Osteoblast (primary cell): Measurements from ENCODE around the gene ERMP1. TPM values are rescaled to one million over a fixed set of nuclear protein-coding genes. Genes with fewer than 3 reads are reported as not detected.

Experiments used
- DNase-seq: peaks from one replicate; pipeline ENCODE4 v3.0.0; 2011; ENCODE audit warnings: low spot score, mixed read lengths; ENCODE audit not compliant: insufficient read length; ENCODE audit errors: missing footprints
- H2AFZ ChIP-seq: 2 replicates; pipeline ENCODE4 v1.6.0; 2011; ENCODE audit warnings: mild to moderate bottlenecking, low read length
- H3K27ac ChIP-seq: 2 replicates; pipeline ENCODE4 v1.5.1; 2011; ENCODE audit warnings: mild to moderate bottlenecking, low read depth, low read length, moderate library complexity
- H3K27me3 ChIP-seq: 2 replicates; pipeline ENCODE4 v1.6.0; 2012; ENCODE audit warnings: mild to moderate bottlenecking, control low read depth, inconsistent platforms, low read length, moderate library complexity; ENCODE audit not compliant: insufficient read depth
- H3K36me3 ChIP-seq: 2 replicates; pipeline ENCODE4 v1.5.1; 2011; ENCODE audit warnings: mild to moderate bottlenecking, low read length, control low read depth, moderate library complexity; ENCODE audit not compliant: insufficient read depth
- H3K4me1 ChIP-seq: 2 replicates; pipeline ENCODE4 v1.5.1; 2011; ENCODE audit warnings: mild to moderate bottlenecking, low read length, control low read depth, moderate library complexity; ENCODE audit not compliant: insufficient read depth
- H3K4me2 ChIP-seq: 2 replicates; pipeline ENCODE4 v1.6.0; 2011; ENCODE audit warnings: mild to moderate bottlenecking, low read length; ENCODE audit not compliant: insufficient read depth
- H3K4me3 ChIP-seq: fragments of 200-600 bp; sonication (generic); 3 replicates; pipeline ENCODE4 v1.5.1; 2012; ENCODE audit warnings: mild to moderate bottlenecking, low read length, inconsistent platforms; ENCODE audit not compliant: insufficient read depth
- H3K79me2 ChIP-seq: 2 replicates; pipeline ENCODE4 v1.6.0; 2012; ENCODE audit warnings: mild to moderate bottlenecking, low read length, control low read depth, inconsistent platforms; ENCODE audit not compliant: insufficient read depth
- H3K9me3 ChIP-seq: 2 replicates; pipeline ENCODE4 v1.5.1; 2011; ENCODE audit warnings: low read depth, low read length, control low read depth
- H4K20me1 ChIP-seq: 2 replicates; pipeline ENCODE4 v1.6.0; 2012; ENCODE audit warnings: mild to moderate bottlenecking, low read length, control low read depth; ENCODE audit not compliant: insufficient read depth
- total RNA-seq: library from RNA; depleted of rRNA; stranded (reverse); fragments of >200 nt; gene quantifications from 2 replicates; pipeline ENCODE4 v1.2.3, GENCODE V29; 2012
- TF ChIP-seq, protein P1 (sequence below): IDR thresholded peaks from 2 replicates; pipeline ENCODE4 v1.5.1; 2011; ENCODE audit warnings: mild to moderate bottlenecking, low read depth, low read length, moderate library complexity; ENCODE audit errors: extremely low read depth

ERMP1 gene
- total RNA-seq, 1 donor, result 6.5 TPM

- H4K20me1 ChIP-seq, result no peaks in the 10 kb centered on the region
- DNase-seq, result no peak
- H3K4me1 ChIP-seq, result no peaks in the 10 kb centered on the region
- H3K27me3 ChIP-seq, result no peaks in the 10 kb centered on the region
- TF ChIP-seq, protein P1, sequence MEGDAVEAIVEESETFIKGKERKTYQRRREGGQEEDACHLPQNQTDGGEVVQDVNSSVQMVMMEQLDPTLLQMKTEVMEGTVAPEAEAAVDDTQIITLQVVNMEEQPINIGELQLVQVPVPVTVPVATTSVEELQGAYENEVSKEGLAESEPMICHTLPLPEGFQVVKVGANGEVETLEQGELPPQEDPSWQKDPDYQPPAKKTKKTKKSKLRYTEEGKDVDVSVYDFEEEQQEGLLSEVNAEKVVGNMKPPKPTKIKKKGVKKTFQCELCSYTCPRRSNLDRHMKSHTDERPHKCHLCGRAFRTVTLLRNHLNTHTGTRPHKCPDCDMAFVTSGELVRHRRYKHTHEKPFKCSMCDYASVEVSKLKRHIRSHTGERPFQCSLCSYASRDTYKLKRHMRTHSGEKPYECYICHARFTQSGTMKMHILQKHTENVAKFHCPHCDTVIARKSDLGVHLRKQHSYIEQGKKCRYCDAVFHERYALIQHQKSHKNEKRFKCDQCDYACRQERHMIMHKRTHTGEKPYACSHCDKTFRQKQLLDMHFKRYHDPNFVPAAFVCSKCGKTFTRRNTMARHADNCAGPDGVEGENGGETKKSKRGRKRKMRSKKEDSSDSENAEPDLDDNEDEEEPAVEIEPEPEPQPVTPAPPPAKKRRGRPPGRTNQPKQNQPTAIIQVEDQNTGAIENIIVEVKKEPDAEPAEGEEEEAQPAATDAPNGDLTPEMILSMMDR, result no peak
- no peaks in the 10 kb centered on the region for H3K79me2 ChIP-seq
- H2AFZ ChIP-seq, result no peak overlapping the region
- H3K9me3 ChIP-seq, result no peaks in the 10 kb centered on the region
- H3K36me3 ChIP-seq, result no peaks in the 10 kb centered on the region
- no peak overlapping the region for H3K4me2 ChIP-seq
- no peak overlapping the region for H3K27ac ChIP-seq
- H3K4me3 ChIP-seq, result no peak overlapping the region
Measured at GRCh38 chr9:5789489-5789888, 43.4 kb downstream of the ERMP1 start.

DNA sequence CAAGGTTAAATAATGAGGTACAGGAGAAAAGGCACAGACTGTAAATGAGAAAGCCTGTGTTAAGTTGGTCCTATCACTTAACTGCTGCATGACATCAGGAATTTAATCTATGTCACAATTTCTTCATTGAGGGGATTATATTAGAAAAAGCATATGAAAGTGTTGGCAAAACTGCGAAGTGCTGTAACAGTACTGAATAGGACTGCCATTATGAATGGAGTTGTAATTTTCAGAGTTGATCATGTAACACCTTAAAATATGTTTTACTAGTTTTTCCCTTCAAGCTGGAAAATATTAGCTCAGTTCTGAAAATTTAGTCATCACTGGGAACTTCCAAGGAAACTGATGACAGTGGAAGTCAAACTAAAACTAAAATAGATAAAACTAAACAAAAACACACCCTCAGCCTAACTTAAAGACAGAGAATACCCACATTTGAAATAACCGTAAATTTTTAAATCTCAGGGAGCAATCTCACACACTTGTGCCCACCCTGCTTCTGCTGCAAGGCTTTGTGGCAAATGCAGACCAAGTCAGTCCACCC, 45.1 kb downstream of the ERMP1 start:
- H2AFZ ChIP-seq, result no peak overlapping the region
- no peak overlapping the region for H3K4me3 ChIP-seq
- H3K4me1 ChIP-seq, result no peaks in the 10 kb centered on the region
- no peaks in the 10 kb centered on the region for H3K79me2 ChIP-seq
- no peaks in the 10 kb centered on the region for H3K36me3 ChIP-seq
- no peak overlapping the region for H3K4me2 ChIP-seq
- no peaks in the 10 kb centered on the region for H3K9me3 ChIP-seq
- peaks cover 2% of the 10 kb centered on the region for H4K20me1 ChIP-seq
- H3K27me3 ChIP-seq, result no peaks in the 10 kb centered on the region
- DNase-seq, result no peak
- no peak overlapping the region for H3K27ac ChIP-seq
- TF ChIP-seq, protein P1, result no peak

GRCh38 chr9:5787220-5787619, 45.7 kb downstream of the ERMP1 start:
- H3K4me3 ChIP-seq, result no peak overlapping the region
- TF ChIP-seq, protein P1, result no peak
- H2AFZ ChIP-seq, result no peak overlapping the region
- no peaks in the 10 kb centered on the region for H3K36me3 ChIP-seq
- H3K27me3 ChIP-seq, result no peaks in the 10 kb centered on the region
- peaks cover 2% of the 10 kb centered on the region for H4K20me1 ChIP-seq
- no peak overlapping the region for H3K27ac ChIP-seq
- no peak for DNase-seq
- no peaks in the 10 kb centered on the region for H3K4me1 ChIP-seq
- no peak overlapping the region for H3K4me2 ChIP-seq
- H3K9me3 ChIP-seq, result no peaks in the 10 kb centered on the region
- H3K79me2 ChIP-seq, result no peaks in the 10 kb centered on the region

DNA sequence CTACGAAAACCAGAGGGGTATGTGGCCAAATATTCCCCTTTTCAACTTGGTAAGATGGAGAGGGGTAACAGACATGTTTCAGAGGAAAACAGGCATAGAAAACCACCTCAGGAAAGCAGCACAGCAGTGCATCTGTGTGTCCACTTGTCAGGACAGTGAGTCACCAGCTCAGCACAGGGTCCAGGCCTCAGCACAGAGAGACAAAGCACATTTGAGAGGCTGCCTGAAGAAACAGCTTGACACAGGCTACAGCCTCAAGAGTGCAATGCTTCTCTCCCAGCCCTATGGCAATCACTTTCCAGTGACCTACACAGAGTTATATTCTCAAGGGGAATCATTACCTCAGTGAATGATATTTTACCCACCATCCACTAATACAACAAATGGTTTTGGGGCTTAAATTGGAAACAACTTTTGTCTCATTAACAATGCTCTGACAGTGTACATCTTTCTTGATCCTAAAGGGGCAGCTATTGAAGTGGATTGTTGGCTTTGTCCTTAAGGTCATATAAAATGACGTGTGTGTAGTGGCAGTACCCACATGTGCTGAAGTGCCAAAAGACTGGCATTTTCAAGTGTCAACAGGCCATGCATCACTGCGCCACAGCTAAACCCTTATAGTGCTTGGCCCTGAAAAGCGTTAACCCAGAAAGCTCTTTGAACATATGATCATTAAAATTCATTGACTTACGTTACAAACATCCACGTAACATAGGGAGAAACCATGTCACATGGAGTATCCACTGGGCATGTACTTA, 46.4 kb downstream of the ERMP1 start:
- no peaks in the 10 kb centered on the region for H3K4me1 ChIP-seq
- no peak for DNase-seq
- H3K27ac ChIP-seq, result no peak overlapping the region
- H2AFZ ChIP-seq, result no peak overlapping the region
- H3K27me3 ChIP-seq, result no peaks in the 10 kb centered on the region
- H3K36me3 ChIP-seq, result no peaks in the 10 kb centered on the region
- H3K4me3 ChIP-seq, result no peak overlapping the region
- no peak overlapping the region for H3K4me2 ChIP-seq
- peaks cover 2% of the 10 kb centered on the region for H4K20me1 ChIP-seq
- H3K79me2 ChIP-seq, result no peaks in the 10 kb centered on the region
- H3K9me3 ChIP-seq, result no peaks in the 10 kb centered on the region
- TF ChIP-seq, protein P1, result no peak
